B cell (primary cell): ENCODE data around the gene PRKCA. TPM values are rescaled to one million over a fixed set of nuclear protein-coding genes. Genes with fewer than 3 reads are reported as not detected.
"Not testable (repeated sequence)": the region's sequence is repeated elsewhere in the genome, so short reads cannot be mapped to it uniquely, and the experiment has no call there.

Experiments
- ATAC-seq: fragments of 200-7000 bp; cut with Tn5 transposase; one replicate; pipeline ENCODE4 v1.10.0; 2021; ENCODE audit warnings: low read depth, mild to moderate bottlenecking, moderate number of reproducible peaks, moderate library complexity
- CTCF ChIA-PET: fragments of 350-600 bp; sonication (Branson Sonifier 250); formaldehyde crosslinking; loops from one replicate; lab custom pipeline; 2021; ENCODE audit warnings: antibody characterized with exemption, inconsistent platforms; lab: Charles Lee
- POLR2A ChIA-PET: fragments of 350-600 bp; sonication (Branson Sonifier 250); formaldehyde crosslinking; loops from one replicate; lab custom pipeline; 2021; ENCODE audit warnings: antibody characterized with exemption; lab: Charles Lee
- DNase-seq: peaks from one replicate; pipeline ENCODE4 v3.0.0; 2013
- H2AFZ ChIP-seq: 2 replicates; pipeline ENCODE4 v1.6.1; 2012; ENCODE audit warnings: mild to moderate bottlenecking, low read depth, low read length; ENCODE audit not compliant: insufficient read depth, poor library complexity, severe bottlenecking
- H3K27ac ChIP-seq, 2 donors: 1 replicate in 1 of 2; 2 replicates in 1 of 2; pipeline ENCODE4 v1.5.1; 2012 to 2013; ENCODE audit warnings: low read length in 2 of 2, mild to moderate bottlenecking in 2 of 2, moderate library complexity in 1 of 2
- H3K27me3 ChIP-seq, 4 experiments: fragments of 200-600 bp in 1 of 4; sonication (generic) in 1 of 4; replicated peaks in 1 of 4; 1 replicate in 2 of 4; 2 replicates in 2 of 4; pipeline versions ENCODE4 v1.6.1 to v1.7.0; 2013 to 2016; ENCODE audit warnings: low read length in 3 of 4, mild to moderate bottlenecking in 2 of 4, mixed read lengths in 1 of 4, moderate library complexity in 1 of 4; ENCODE audit not compliant: insufficient read depth in 4 of 4, control insufficient read depth in 3 of 4; ENCODE audit errors: control extremely low read depth in 1 of 4
- H3K36me3 ChIP-seq, 2 experiments: replicated peaks in 1 of 2; 1 replicate in 1 of 2; 2 replicates in 1 of 2; pipeline versions ENCODE4 v1.6.1 to v1.7.1; 2013; ENCODE audit warnings: low read length in 1 of 2; ENCODE audit not compliant: insufficient read depth in 2 of 2, control insufficient read depth in 1 of 2; ENCODE audit errors: control extremely low read depth in 1 of 2, extremely low read depth in 1 of 2
- H3K4me1 ChIP-seq, 2 donors: fragments of 200-600 bp in 1 of 2; sonication (generic) in 1 of 2; 1 replicate in 1 of 2; 2 replicates in 1 of 2; pipeline versions ENCODE4 v1.5.1 to v1.6.1; 2013 to 2017; ENCODE audit warnings: low read length in 2 of 2; ENCODE audit not compliant: control insufficient read depth in 2 of 2, insufficient read depth in 2 of 2
- H3K4me2 ChIP-seq: replicated peaks from 2 replicates; pipeline ENCODE3; 2012; ENCODE audit warnings: mild to moderate bottlenecking, low read depth, low read length; ENCODE audit not compliant: poor library complexity, severe bottlenecking
- H3K4me3 ChIP-seq, 5 experiments: fragments of 200-600 bp in 1 of 5; sonication (generic) in 1 of 5; 1 replicate in 3 of 5; 2 replicates in 2 of 5; pipeline versions ENCODE4 v1.5.1 to v1.7.0; 2011 to 2016; ENCODE audit warnings: low read length in 4 of 5, mild to moderate bottlenecking in 4 of 5, low read depth in 2 of 5, control low read depth in 1 of 5, moderate library complexity in 1 of 5; ENCODE audit not compliant: insufficient read depth in 1 of 5; ENCODE audit errors: control extremely low read depth in 1 of 5, extremely low read depth in 1 of 5
- H3K79me2 ChIP-seq: fragments of 200-600 bp; sonication (generic); one replicate; pipeline ENCODE4 v1.6.0; 2016; ENCODE audit warnings: low read length; ENCODE audit not compliant: control insufficient read depth, insufficient read depth
- H3K9ac ChIP-seq: fragments of 200-600 bp; sonication (generic); 2 replicates; pipeline ENCODE4 v1.6.1; 2017; ENCODE audit warnings: mild to moderate bottlenecking, low read length, moderate library complexity
- H3K9me3 ChIP-seq, 3 donors: one replicate each; pipeline versions ENCODE4 v1.6.1 to v1.7.1; 2013; ENCODE audit warnings: low read length in 2 of 3; ENCODE audit not compliant: control insufficient read depth in 2 of 3, insufficient read depth in 1 of 3; ENCODE audit errors: control extremely low read depth in 1 of 3
- H4K20me1 ChIP-seq: 2 replicates; pipeline ENCODE4 v1.6.0; 2012; ENCODE audit warnings: mild to moderate bottlenecking, low read length; ENCODE audit not compliant: insufficient read depth, control insufficient read depth, poor library complexity, severe bottlenecking
- H3K27ac Mint-ChIP-seq: one replicate; pipeline ENCODE4 v1.8.0; 2021; ENCODE audit warnings: mixed read lengths
- H3K27me3 Mint-ChIP-seq: one replicate; pipeline ENCODE4 v1.8.0; 2021; ENCODE audit warnings: mixed read lengths
- H3K4me1 Mint-ChIP-seq: one replicate; pipeline ENCODE4 v1.8.0; 2021; ENCODE audit warnings: mixed read lengths
- H3K4me3 Mint-ChIP-seq: one replicate; pipeline ENCODE4 v1.8.0; 2021; ENCODE audit warnings: mixed read lengths
- H3K9me3 Mint-ChIP-seq: one replicate; pipeline ENCODE4 v1.8.0; 2022; ENCODE audit warnings: mixed read lengths; ENCODE audit not compliant: insufficient read depth
- CTCF ChIP-seq: fragments of 200-600 bp; IDR thresholded peaks from one replicate; pipeline ENCODE4 v1.8.0; 2022; ENCODE audit warnings: antibody characterized with exemption, mild to moderate bottlenecking
- EZH2 ChIP-seq: IDR thresholded peaks from 2 replicates; pipeline ENCODE4 v1.6.1; 2012; ENCODE audit warnings: borderline replicate concordance, low read depth, mild to moderate bottlenecking, moderate library complexity, low read length; ENCODE audit not compliant: insufficient read depth, poor library complexity, severe bottlenecking
- WGBS: methylation state at CpG from one replicate; pipeline ENCODE4 v1.1.5; 2013; ENCODE audit warnings: missing lambda C conversion rate; ENCODE audit not compliant: insufficient coverage; 5-methylcytosine and 5-hydroxymethylcytosine counted together
- intact Hi-C: fragments of 100-400 bp; cut with micrococcal nuclease; formaldehyde crosslinking; loops from one replicate; pipeline ENCODE4 v1.10.0; 2022
- polyA plus RNA-seq: library from polyadenylated mRNA; depleted of rRNA; stranded (reverse); fragments of >200 nt; gene quantifications from 2 replicates; pipeline ENCODE4 v1.2.3, GENCODE V29; 2012
- total RNA-seq, 2 donors: library from RNA; stranded (reverse); fragments of 120-200 nt in 1 of 2; gene quantifications; 1 replicate in 1 of 2; 2 replicates in 1 of 2; pipeline versions ENCODE4 v1.2.3 to v1.2.4, GENCODE V29; 2013 to 2022

PRKCA gene
- total and polyA plus RNA-seq, 2 donors (not counting 1 experiment from before 2014, with no cell fraction given) = 0.33 to 7.7 TPM

GRCh38 chr17:66476014-66476413, 173.6 kb downstream of the PRKCA start:
- ChIA-PET CTCF (no interaction called here), POLR2A (no interaction called here)
- no peak overlapping the region for H2AFZ ChIP-seq
- H3K4me1 Mint-ChIP-seq = no peaks in the 10 kb centered on the region
- ATAC-seq (no peak), DNase-seq (no peak)
- H3K9me3 Mint-ChIP-seq = peaks cover 3% of the 10 kb centered on the region
- H3K27ac Mint-ChIP-seq = no peak overlapping the region
- no peaks in the 10 kb centered on the region for H3K27me3 ChIP-seq
- intact Hi-C loops = no loop called here
- H3K27me3 Mint-ChIP-seq = no peaks in the 10 kb centered on the region
- H3K36me3 ChIP-seq = no peaks in the 10 kb centered on the region
- H3K4me3 ChIP-seq = no peak overlapping the region
- H3K9ac ChIP-seq = no peak overlapping the region
- WGBS = 97% methylated on average over 5 of the region's 6 CpGs
- H4K20me1 ChIP-seq = no peaks in the 10 kb centered on the region
- H3K79me2 ChIP-seq = no peaks in the 10 kb centered on the region
- TF ChIP-seq EZH2 = no peak
- no peak for TF ChIP-seq CTCF
- H3K4me2 ChIP-seq = no peak overlapping the region
- peaks cover 0 to 4% (median 0%) of the 10 kb centered on the region in 3 donors for H3K9me3 ChIP-seq
- H3K4me3 Mint-ChIP-seq = no peak overlapping the region
- H3K27ac ChIP-seq = no peak overlapping the region
- no peaks in the 10 kb centered on the region for H3K4me1 ChIP-seq

GRCh38 chr17:66477615-66478283, 175.3 kb downstream of the PRKCA start:
- H3K27me3 Mint-ChIP-seq = no peaks in the 10 kb centered on the region
- Histone ChIP-seq H3K27me3 (no peaks in the 10 kb centered on the region), H4K20me1 (no peaks in the 10 kb centered on the region), H3K9me3 (peaks cover 0 to 4% (median 0%) of the 10 kb centered on the region in 3 donors), H3K36me3 (no peaks in the 10 kb centered on the region), H3K27ac (no peak overlapping the region), H3K4me2 (no peak overlapping the region), H3K9ac (no peak overlapping the region), H2AFZ (no peak overlapping the region), H3K4me1 (no peaks in the 10 kb centered on the region), H3K4me3 (no peak overlapping the region), H3K79me2 (no peaks in the 10 kb centered on the region)
- TF ChIP-seq EZH2 (no peak), CTCF (no peak)
- DNase-seq (no peak), ATAC-seq (no peak)
- H3K9me3 Mint-ChIP-seq = peaks cover 3% of the 10 kb centered on the region
- intact Hi-C loops = no loop called here
- no peak overlapping the region for H3K4me3 Mint-ChIP-seq
- no peak overlapping the region for H3K27ac Mint-ChIP-seq
- no peaks in the 10 kb centered on the region for H3K4me1 Mint-ChIP-seq
- CTCF ChIA-PET = no interaction called here
- WGBS = over 99% methylated on average over 7 of the region's 11 CpGs
- POLR2A ChIA-PET = no interaction called here

GRCh38 chr17:66479230-66479889, 176.9 kb downstream of the PRKCA start:
- ATAC-seq, H3K4me1 ChIP-seq, H3K9me3 Mint-ChIP-seq, H3K79me2 ChIP-seq, POLR2A ChIA-PET, H3K4me3 ChIP-seq, H3K9ac ChIP-seq, H3K9me3 ChIP-seq, H3K27ac ChIP-seq, CTCF ChIA-PET, DNase-seq, H3K4me3 Mint-ChIP-seq, intact Hi-C loops, H3K4me2 ChIP-seq, H4K20me1 ChIP-seq, H3K36me3 ChIP-seq, H2AFZ ChIP-seq, H3K4me1 Mint-ChIP-seq, H3K27me3 Mint-ChIP-seq, H3K27me3 ChIP-seq, H3K27ac Mint-ChIP-seq: not testable (repeated sequence)
- WGBS = no CpG with 5 or more reads among the region's 2 CpGs
